Hepatocyte (in vitro differentiated cells): ENCODE measurements around the gene SPAAR. TPM values are rescaled to one million over a fixed set of nuclear protein-coding genes. Genes with fewer than 3 reads are reported as not detected.
A peak's percentile ranks its signal among the peaks of the same experiment; 100 is the strongest.

Experiments used
- DNase-seq: peaks from one replicate; pipeline ENCODE4 v3.0.0-alpha.2; 2016; ENCODE audit warnings: low spot score
- H2AFZ ChIP-seq: fragments of 200-600 bp; sonication (generic); 2 replicates; pipeline ENCODE4 v1.6.0; 2016; ENCODE audit warnings: antibody characterized with exemption, mild to moderate bottlenecking
- H3K27ac ChIP-seq: fragments of 200-600 bp; sonication (generic); 2 replicates; pipeline ENCODE4 v1.5.1; 2016; ENCODE audit warnings: mild to moderate bottlenecking
- H3K27me3 ChIP-seq: fragments of 200-600 bp; sonication (generic); 2 replicates; pipeline ENCODE4 v1.6.1; 2016
- H3K36me3 ChIP-seq: fragments of 200-600 bp; sonication (generic); replicated peaks from 2 replicates; pipeline ENCODE4 v1.5.1; 2016; ENCODE audit warnings: low read depth; ENCODE audit not compliant: insufficient read depth
- H3K4me1 ChIP-seq: fragments of 200-600 bp; sonication (generic); 2 replicates; pipeline ENCODE4 v1.5.1; 2016; ENCODE audit warnings: mild to moderate bottlenecking, moderate library complexity; ENCODE audit not compliant: insufficient read depth
- H3K4me2 ChIP-seq: fragments of 200-600 bp; sonication (generic); 2 replicates; pipeline ENCODE4 v1.6.0; 2016
- H3K4me3 ChIP-seq: fragments of 200-600 bp; sonication (generic); 2 replicates; pipeline ENCODE4 v1.5.1; 2016; ENCODE audit warnings: mild to moderate bottlenecking
- H3K79me2 ChIP-seq: fragments of 200-600 bp; sonication (generic); 2 replicates; pipeline ENCODE4 v1.6.0; 2017; ENCODE audit warnings: mild to moderate bottlenecking
- H3K9me2 ChIP-seq: fragments of 200-600 bp; sonication (generic); replicated peaks from 2 replicates; pipeline ENCODE4 v1.6.0; 2017; ENCODE audit warnings: mild to moderate bottlenecking; ENCODE audit not compliant: insufficient read depth
- H3K9me3 ChIP-seq: fragments of 200-600 bp; sonication (generic); 2 replicates; pipeline ENCODE4 v1.5.1; 2016; ENCODE audit warnings: low read depth, mild to moderate bottlenecking
- H4K20me1 ChIP-seq: fragments of 200-600 bp; sonication (generic); 2 replicates; pipeline ENCODE4 v1.6.0; 2016; ENCODE audit warnings: mild to moderate bottlenecking; ENCODE audit not compliant: insufficient read depth, poor library complexity, severe bottlenecking
- CTCF ChIP-seq: fragments of 200-600 bp; sonication (generic); IDR thresholded peaks from 2 replicates; pipeline ENCODE4 v1.5.1; 2016; ENCODE audit warnings: antibody characterized with exemption, mild to moderate bottlenecking; ENCODE audit not compliant: poor library complexity
- EZH2 ChIP-seq: fragments of 200-600 bp; sonication (generic); IDR thresholded peaks from 2 replicates; pipeline ENCODE4 v1.6.1; 2016; ENCODE audit warnings: antibody characterized with exemption, mild to moderate bottlenecking, borderline replicate concordance
- EZH2phosphoT487 ChIP-seq: fragments of 200-600 bp; sonication (generic); IDR thresholded peaks from one replicate; pipeline ENCODE4 v1.6.1; 2018; ENCODE audit warnings: antibody characterized with exemption, mild to moderate bottlenecking, low read depth, moderate library complexity; ENCODE audit not compliant: unreplicated experiment, severe bottlenecking
- WGBS: methylation state at CpG from one replicate; pipeline ENCODE4 v1.1.6; 2016; ENCODE audit warnings: low lambda C conversion rate; ENCODE audit errors: missing lambda C conversion rate; 5-methylcytosine and 5-hydroxymethylcytosine counted together
- polyA plus RNA-seq: library from polyadenylated mRNA; unstranded; fragments of >200 nt; fragmentation: Nextera tagmentation; extraction: Ambion mirVana; gene quantifications from 2 replicates; pipeline ENCODE4 v1.2.1, GENCODE V29; 2016
- total RNA-seq: library from RNA; depleted of rRNA; stranded (reverse); fragments of >200 nt; gene quantifications from 2 replicates; pipeline ENCODE4 v1.2.3, GENCODE V29; 2014

The SPAAR gene
- not detected in 2 replicates for total RNA-seq
- 0.52 TPM in 1 of 2 replicates, not detected in the other for polyA plus RNA-seq

GRCh38 chr9:35909274-35909673 lies at the start of gene SPAAR:
Gene SPAAR, plus strand, starts transcription at chr9:35909490. Its CDS starts 974 bp downstream, at chr9:35910464.
- WGBS, result 87% methylated on average over 9 of the region's 11 CpGs
- Histone ChIP-seq H3K79me2 (no peaks in the 10 kb centered on the region), H3K27ac (peak within 1 kb of the TSS; percentile 96), H3K4me3 (no peak within 1 kb of the TSS), H2AFZ (peak within 1 kb of the TSS; percentile 77), H3K9me3 (no peaks in the 10 kb centered on the region), H4K20me1 (no peaks in the 10 kb centered on the region), H3K4me1 (peaks cover 51% of the 10 kb centered on the region), H3K9me2 (no peaks in the 10 kb centered on the region), H3K27me3 (no peaks in the 10 kb centered on the region), H3K36me3 (no peaks in the 10 kb centered on the region), H3K4me2 (peak within 1 kb of the TSS; percentile 55)
- no peak for DNase-seq
- TF ChIP-seq CTCF (no peak), EZH2phosphoT487 (no peak), EZH2 (no peak)

- Histone ChIP-seq H2AFZ (no peak overlapping the region), H3K9me3 (no peaks in the 10 kb centered on the region), H3K4me2 (no peak overlapping the region), H3K79me2 (no peaks in the 10 kb centered on the region), H3K27ac (no peak overlapping the region), H3K9me2 (no peaks in the 10 kb centered on the region), H4K20me1 (no peaks in the 10 kb centered on the region), H3K4me1 (no peaks in the 10 kb centered on the region), H3K27me3 (peaks cover 4% of the 10 kb centered on the region), H3K4me3 (no peak overlapping the region), H3K36me3 (no peaks in the 10 kb centered on the region)
- WGBS, result 74% methylated on average over 3 of the region's 3 CpGs
- no peak for DNase-seq
- TF ChIP-seq EZH2phosphoT487 (no peak), CTCF (no peak)
Observed at GRCh38 chr9:35859990-35860339, 49.3 kb upstream of the SPAAR start.

- WGBS, result 73% methylated on average over 12 of the region's 12 CpGs
Observed at GRCh38 chr9:35861161-35861897, 48.0 kb upstream of the SPAAR start.

More at GRCh38 chr9:35861161-35861897, 48.0 kb upstream of the SPAAR start:
- H3K9me2 ChIP-seq, result no peaks in the 10 kb centered on the region
- no peaks in the 10 kb centered on the region for H3K4me1 ChIP-seq
- H3K36me3 ChIP-seq, result no peaks in the 10 kb centered on the region
- H3K4me3 ChIP-seq, result no peak overlapping the region
- H2AFZ ChIP-seq, result no peak overlapping the region
- no peak for DNase-seq
- no peaks in the 10 kb centered on the region for H3K9me3 ChIP-seq
- H3K27ac ChIP-seq, result no peak overlapping the region
- H3K27me3 ChIP-seq, result peaks cover 4% of the 10 kb centered on the region
- no peak for TF ChIP-seq EZH2phosphoT487
- TF ChIP-seq CTCF, result no peak
- no peak for TF ChIP-seq EZH2
- H4K20me1 ChIP-seq, result no peaks in the 10 kb centered on the region
- H3K4me2 ChIP-seq, result no peak overlapping the region
- H3K79me2 ChIP-seq, result no peaks in the 10 kb centered on the region
